Measurements from ENCODE around the gene GALNT5.

The GALNT5 gene

DNA sequence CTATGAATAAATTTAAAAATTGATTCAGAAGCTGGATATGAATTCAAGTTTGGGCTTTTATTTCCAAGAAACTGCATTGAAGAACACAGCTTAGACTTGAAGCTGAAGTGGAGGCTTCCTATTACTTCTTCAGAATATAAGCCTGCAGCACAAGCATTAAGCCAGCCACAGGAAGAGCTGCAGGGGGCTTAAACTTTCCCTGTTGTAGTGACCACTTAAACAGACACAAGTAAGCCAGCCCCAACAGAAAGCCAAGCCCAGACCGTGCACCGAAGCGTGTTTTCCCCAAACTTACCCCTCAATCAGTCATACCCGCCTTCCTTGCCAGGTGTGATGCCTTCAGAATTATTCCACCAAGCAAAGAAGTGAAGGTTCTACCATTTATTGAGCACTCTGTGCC lies 39.5 kb downstream of the GALNT5 start:
- no peak overlapping the region for H3K18ac ChIP-seq (ENCODE audit: low read length)
- H3K4me1 ChIP-seq (ENCODE audit: control insufficient read depth in 1 of 2, insufficient read depth in 2 of 2, low read length in 2 of 2): no peaks in the 10 kb centered on the region
- H3K9ac ChIP-seq (ENCODE audit: low read length): no peak overlapping the region
- no peaks in the 10 kb centered on the region for H3K27me3 ChIP-seq (ENCODE audit: insufficient read depth, low read length)
- no peak overlapping the region for H3K23ac ChIP-seq (ENCODE audit: low read length)
- no peaks in the 10 kb centered on the region for H3K36me3 ChIP-seq (ENCODE audit: control insufficient read depth in 1 of 2, insufficient read depth in 2 of 2, low read length in 2 of 2)
- DNase-seq: no peak
- H4K8ac ChIP-seq (ENCODE audit: low read depth, low read length): no peak overlapping the region
- no peaks in the 10 kb centered on the region for H3K79me2 ChIP-seq (ENCODE audit: control insufficient read depth, insufficient read depth, low read length, poor library complexity)
- no peak overlapping the region for H3K14ac ChIP-seq (ENCODE audit: low read length)
- H3K4ac ChIP-seq (ENCODE audit: low read depth, low read length): no peak overlapping the region
- no peak overlapping the region for H3K4me2 ChIP-seq (ENCODE audit: low read length)
- no peak overlapping the region for H2BK5ac ChIP-seq (ENCODE audit: low read depth, low read length, poor library complexity)
- no peaks in the 10 kb centered on the region for H3K9me3 ChIP-seq (ENCODE audit: insufficient read depth, low read depth, low read length)
- H2AFZ ChIP-seq (ENCODE audit: insufficient read depth, low read length, poor library complexity): no peak overlapping the region
- H2BK120ac ChIP-seq (ENCODE audit: insufficient read depth, low read length, poor library complexity): no peak overlapping the region
- no peak overlapping the region for H4K91ac ChIP-seq (ENCODE audit: low read depth, low read length)
- H3K79me1 ChIP-seq (ENCODE audit: low read length): no peaks in the 10 kb centered on the region
- no peak overlapping the region for H2AK5ac ChIP-seq (ENCODE audit: low read length)
- H2BK12ac ChIP-seq (ENCODE audit: low read length): no peak overlapping the region
- no peak overlapping the region for H4K12ac ChIP-seq (ENCODE audit: low read depth, low read length)
- no peak overlapping the region for H3K27ac ChIP-seq (ENCODE audit: low read depth, low read length)
- WGBS (ENCODE audit: extremely low coverage, insufficient coverage, insufficient read length): no CpG with 5 or more reads among the region's 4 CpGs
- H3K4me3 ChIP-seq (ENCODE audit: low read depth, low read length): no peak overlapping the region

DNA sequence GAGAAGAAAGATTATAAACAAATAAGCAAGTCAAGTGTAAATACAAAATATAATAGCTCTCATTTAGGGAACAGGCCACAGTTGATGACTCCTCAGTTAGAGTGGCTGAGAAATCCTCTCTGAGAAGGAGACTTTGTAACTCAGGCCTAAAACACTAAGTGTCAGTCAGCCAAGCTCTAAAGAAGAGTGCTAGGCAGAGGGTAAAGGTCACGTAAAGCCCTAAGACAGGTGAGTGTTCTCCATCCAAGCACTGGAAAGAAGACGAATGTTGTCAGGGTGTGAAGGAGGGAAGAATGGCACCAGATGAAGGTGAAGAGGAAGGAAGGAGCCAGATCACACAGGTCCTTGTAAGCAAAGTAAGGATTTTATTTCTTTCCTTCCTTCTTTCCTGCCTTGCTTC lies 43.8 kb downstream of the GALNT5 start:
- H4K12ac ChIP-seq (ENCODE audit: low read depth, low read length): no peak overlapping the region
- no peak overlapping the region for H3K23ac ChIP-seq (ENCODE audit: low read length)
- H3K4me2 ChIP-seq (ENCODE audit: low read length): no peak overlapping the region
- H3K14ac ChIP-seq (ENCODE audit: low read length): no peak overlapping the region
- H2BK5ac ChIP-seq (ENCODE audit: low read depth, low read length, poor library complexity): no peak overlapping the region
- H4K91ac ChIP-seq (ENCODE audit: low read depth, low read length): no peak overlapping the region
- H3K9me3 ChIP-seq (ENCODE audit: insufficient read depth, low read depth, low read length): no peaks in the 10 kb centered on the region
- H3K79me1 ChIP-seq (ENCODE audit: low read length): no peaks in the 10 kb centered on the region
- H3K36me3 ChIP-seq (ENCODE audit: control insufficient read depth in 1 of 2, insufficient read depth in 2 of 2, low read length in 2 of 2): no peaks in the 10 kb centered on the region
- H3K79me2 ChIP-seq (ENCODE audit: control insufficient read depth, insufficient read depth, low read length, poor library complexity): no peaks in the 10 kb centered on the region
- H2AFZ ChIP-seq (ENCODE audit: insufficient read depth, low read length, poor library complexity): no peak overlapping the region
- H3K4me3 ChIP-seq (ENCODE audit: low read depth, low read length): no peak overlapping the region
- H3K27me3 ChIP-seq (ENCODE audit: insufficient read depth, low read length): no peaks in the 10 kb centered on the region
- no peak overlapping the region for H2BK12ac ChIP-seq (ENCODE audit: low read length)
- no peak overlapping the region for H3K4ac ChIP-seq (ENCODE audit: low read depth, low read length)
- no peak overlapping the region for H3K18ac ChIP-seq (ENCODE audit: low read length)
- no peaks in the 10 kb centered on the region for H3K4me1 ChIP-seq (ENCODE audit: control insufficient read depth in 1 of 2, insufficient read depth in 2 of 2, low read length in 2 of 2)
- H2BK120ac ChIP-seq (ENCODE audit: insufficient read depth, low read length, poor library complexity): no peak overlapping the region
- H3K9ac ChIP-seq (ENCODE audit: low read length): peak overlapping the region; percentile 57
- no peak overlapping the region for H3K27ac ChIP-seq (ENCODE audit: low read depth, low read length)
- DNase-seq: no peak
- no CpG with 5 or more reads among the region's 2 CpGs for WGBS (ENCODE audit: extremely low coverage, insufficient coverage, insufficient read length)
- H4K8ac ChIP-seq (ENCODE audit: low read depth, low read length): no peak overlapping the region
- no peak overlapping the region for H2AK5ac ChIP-seq (ENCODE audit: low read length)

DNA sequence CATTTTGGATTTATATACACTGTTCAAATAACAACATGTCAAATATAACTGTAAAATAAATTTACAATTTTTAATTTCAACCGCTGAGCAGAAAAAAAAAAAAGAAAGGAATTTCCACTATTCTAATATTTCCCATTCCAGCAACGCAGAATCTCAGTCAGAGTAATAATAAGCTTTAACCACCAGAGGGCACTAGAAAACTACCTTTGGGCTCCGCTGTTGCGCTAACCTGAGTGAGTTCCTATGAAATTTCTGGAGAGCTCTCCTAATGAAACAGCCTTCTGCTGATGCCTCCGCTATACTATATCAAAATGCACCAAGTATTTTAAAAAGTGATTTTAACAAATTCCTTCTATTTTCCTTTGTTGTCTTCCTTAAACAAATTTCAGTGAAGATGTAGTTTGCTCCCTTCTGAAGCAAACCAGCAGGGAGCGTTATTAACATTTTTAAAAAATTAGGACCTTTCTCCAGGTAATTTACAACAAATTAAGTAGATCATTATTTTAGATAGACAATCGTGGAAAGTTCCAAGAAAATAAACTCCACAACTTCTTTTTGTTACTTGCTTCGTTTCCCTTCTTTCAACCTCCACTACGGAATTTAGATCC lies 45.1 kb downstream of the GALNT5 start:
- Histone ChIP-seq H3K27ac (ENCODE audit: low read depth, low read length) (no peak overlapping the region), H3K36me3 (ENCODE audit: control insufficient read depth in 1 of 2, insufficient read depth in 2 of 2, low read length in 2 of 2) (no peaks in the 10 kb centered on the region), H2AFZ (ENCODE audit: insufficient read depth, low read length, poor library complexity) (no peak overlapping the region), H3K9me3 (ENCODE audit: insufficient read depth, low read depth, low read length) (no peaks in the 10 kb centered on the region), H3K14ac (ENCODE audit: low read length) (no peak overlapping the region), H3K79me2 (ENCODE audit: control insufficient read depth, insufficient read depth, low read length, poor library complexity) (no peaks in the 10 kb centered on the region), H2BK5ac (ENCODE audit: low read depth, low read length, poor library complexity) (no peak overlapping the region), H3K18ac (ENCODE audit: low read length) (no peak overlapping the region), H3K27me3 (ENCODE audit: insufficient read depth, low read length) (no peaks in the 10 kb centered on the region), H3K4me3 (ENCODE audit: low read depth, low read length) (no peak overlapping the region), H2BK12ac (ENCODE audit: low read length) (no peak overlapping the region), H3K79me1 (ENCODE audit: low read length) (no peaks in the 10 kb centered on the region), H3K4me2 (ENCODE audit: low read length) (no peak overlapping the region), H4K12ac (ENCODE audit: low read depth, low read length) (no peak overlapping the region), H3K9ac (ENCODE audit: low read length) (no peak overlapping the region), H3K4ac (ENCODE audit: low read depth, low read length) (no peak overlapping the region), H3K4me1 (ENCODE audit: control insufficient read depth in 1 of 2, insufficient read depth in 2 of 2, low read length in 2 of 2) (no peaks in the 10 kb centered on the region), H2BK120ac (ENCODE audit: insufficient read depth, low read length, poor library complexity) (no peak overlapping the region), H3K23ac (ENCODE audit: low read length) (no peak overlapping the region), H4K91ac (ENCODE audit: low read depth, low read length) (no peak overlapping the region), H4K8ac (ENCODE audit: low read depth, low read length) (no peak overlapping the region), H2AK5ac (ENCODE audit: low read length) (no peak overlapping the region)
- no CpG with 5 or more reads among the region's 9 CpGs for WGBS (ENCODE audit: extremely low coverage, insufficient coverage, insufficient read length)
- peak; percentile 50 to 97 for DNase-seq

DNA sequence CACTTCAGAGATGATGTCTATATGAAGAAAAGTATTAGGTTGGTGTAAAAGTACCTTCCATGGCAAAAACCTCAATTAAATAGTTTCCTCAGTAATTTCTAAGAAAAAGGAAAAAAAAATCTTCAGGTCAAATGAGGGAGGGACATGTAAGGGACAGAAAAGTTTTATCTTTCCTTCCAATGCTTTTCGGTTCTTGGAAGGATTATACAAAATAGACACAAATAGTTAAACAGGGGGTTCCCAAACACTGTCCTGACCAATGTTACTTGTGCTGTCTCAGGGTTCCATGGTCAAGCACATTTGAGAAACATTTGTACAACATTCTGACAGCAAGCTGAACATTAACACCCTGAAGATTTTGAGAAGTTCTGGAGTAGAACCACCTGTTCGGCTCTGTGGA lies 46.1 kb downstream of the GALNT5 start:
- H3K23ac ChIP-seq (ENCODE audit: low read length): no peak overlapping the region
- H2BK120ac ChIP-seq (ENCODE audit: insufficient read depth, low read length, poor library complexity): no peak overlapping the region
- no peak for DNase-seq
- no peak overlapping the region for H3K27ac ChIP-seq (ENCODE audit: low read depth, low read length)
- H3K79me2 ChIP-seq (ENCODE audit: control insufficient read depth, insufficient read depth, low read length, poor library complexity): no peaks in the 10 kb centered on the region
- no peak overlapping the region for H3K4me2 ChIP-seq (ENCODE audit: low read length)
- H4K8ac ChIP-seq (ENCODE audit: low read depth, low read length): no peak overlapping the region
- H3K36me3 ChIP-seq (ENCODE audit: control insufficient read depth in 1 of 2, insufficient read depth in 2 of 2, low read length in 2 of 2): no peaks in the 10 kb centered on the region
- no peaks in the 10 kb centered on the region for H3K4me1 ChIP-seq (ENCODE audit: control insufficient read depth in 1 of 2, insufficient read depth in 2 of 2, low read length in 2 of 2)
- H3K27me3 ChIP-seq (ENCODE audit: insufficient read depth, low read length): no peaks in the 10 kb centered on the region
- no peak overlapping the region for H2BK5ac ChIP-seq (ENCODE audit: low read depth, low read length, poor library complexity)
- no peaks in the 10 kb centered on the region for H3K79me1 ChIP-seq (ENCODE audit: low read length)
- no peak overlapping the region for H2AFZ ChIP-seq (ENCODE audit: insufficient read depth, low read length, poor library complexity)
- H3K9me3 ChIP-seq (ENCODE audit: insufficient read depth, low read depth, low read length): no peaks in the 10 kb centered on the region
- no peak overlapping the region for H3K18ac ChIP-seq (ENCODE audit: low read length)
- H3K4ac ChIP-seq (ENCODE audit: low read depth, low read length): no peak overlapping the region
- no peak overlapping the region for H3K4me3 ChIP-seq (ENCODE audit: low read depth, low read length)
- H4K12ac ChIP-seq (ENCODE audit: low read depth, low read length): no peak overlapping the region
- no peak overlapping the region for H2BK12ac ChIP-seq (ENCODE audit: low read length)
- WGBS (ENCODE audit: extremely low coverage, insufficient coverage, insufficient read length): no CpG with 5 or more reads among the region's 2 CpGs
- H4K91ac ChIP-seq (ENCODE audit: low read depth, low read length): no peak overlapping the region
- H3K14ac ChIP-seq (ENCODE audit: low read length): no peak overlapping the region
- H2AK5ac ChIP-seq (ENCODE audit: low read length): no peak overlapping the region
- no peak overlapping the region for H3K9ac ChIP-seq (ENCODE audit: low read length)
